Right ventricle myocardium superior (tissue), 1 donor: ENCODE measurements around the gene PDRG1. TPM values are rescaled to one million over a fixed set of nuclear protein-coding genes. Genes with fewer than 3 reads are reported as not detected.
A peak's percentile ranks its signal among the peaks of the same experiment; 100 is the strongest.

Experiments
- ATAC-seq: fragments of 200-7000 bp; cut with Tn5 transposase; one replicate; pipeline ENCODE4 v1.9.1; 2020; ENCODE audit warnings: mild to moderate bottlenecking; ENCODE audit not compliant: poor library complexity
- DNase-seq: peaks from one replicate; pipeline ENCODE4 v3.0.0-alpha.2; 2020
- intact Hi-C: fragments of 100-400 bp; cut with DNase I; formaldehyde crosslinking; loops from one replicate; pipeline ENCODE4 v1.11.2; 2022
- long read RNA-seq: library from polyadenylated mRNA; unstranded; transcript quantifications from one replicate; pipeline ENCODE4 v2.0.0, GENCODE V29; 2021
- total RNA-seq: library from RNA; stranded (reverse); fragmentation: NEBNext Ultra II Directional; extraction: Animal tissue kit (Norgen Biotek cat#: 25700); gene quantifications from one replicate; pipeline ENCODE4 v1.2.1, GENCODE V29; 2021
- donor health status: DM: no; HTN: yes; CAD: no; lungs with severe emphysema.

The PDRG1 gene
- total RNA-seq = 11.1 TPM
- long read RNA-seq, transcript PDRG1-201 (5 exons, 1,998 nt) = major isoform, 21 of 24 reads
- long read RNA-seq, partial matches to known transcripts = 0 of 24 reads
- long read RNA-seq, other reads (novel, unspliced or antisense) = 3 of 24 reads

- intact Hi-C loops = loop anchor here (5.0 kb wide), 2 partner anchors 81 to 99 kb away; no protein-coding TSS in a partner anchor
- DNase-seq (peak; percentile 98), ATAC-seq (peak; percentile 99)
Observed at GRCh38 chr20:31951530-31952453, at the start of gene PDRG1. PDRG1 (minus strand) TSS chr20:31952046; CDS start chr20:31951961, 85 bp downstream.

- intact Hi-C loops = no loop called here
- ATAC-seq (no peak), DNase-seq (no peak)
Observed at GRCh38 chr20:31998246-31998645, 46.4 kb upstream of the PDRG1 start.

- no peak for ATAC-seq
- intact Hi-C loops = no loop called here
- no peak for DNase-seq
Observed at GRCh38 chr20:31996996-31997395, 45.1 kb upstream of the PDRG1 start.

- intact Hi-C loops = no loop called here
- DNase-seq (no peak), ATAC-seq (no peak)
Observed at GRCh38 chr20:31992086-31992485, 40.2 kb upstream of the PDRG1 start.

GRCh38 chr20:31991339-31991705 lies 39.5 kb upstream of the PDRG1 start:
- intact Hi-C loops = no loop called here
- DNase-seq (no peak), ATAC-seq (no peak)

GRCh38 chr20:31990641-31991338 lies 38.9 kb upstream of the PDRG1 start:
- intact Hi-C loops = no loop called here
- no peak for DNase-seq
- ATAC-seq = no peak

GRCh38 chr20:31989030-31989645 lies 37.3 kb upstream of the PDRG1 start:
- no peak for DNase-seq
- intact Hi-C loops = no loop called here
- ATAC-seq = no peak

- DNase-seq (no peak), ATAC-seq (no peak)
- intact Hi-C loops = no loop called here
Observed at GRCh38 chr20:31988430-31989015, 36.7 kb upstream of the PDRG1 start.

- no peak for DNase-seq
- ATAC-seq = no peak
Observed at GRCh38 chr20:31987744-31988143, 35.9 kb upstream of the PDRG1 start.

GRCh38 chr20:31984981-31985471 lies 33.2 kb upstream of the PDRG1 start:
- ATAC-seq (no peak), DNase-seq (no peak)
- intact Hi-C loops = no loop called here

More at GRCh38 chr20:31987744-31988143, 35.9 kb upstream of the PDRG1 start:
- intact Hi-C loops = no loop called here

- intact Hi-C loops = no loop called here
- ATAC-seq (no peak), DNase-seq (no peak)
Observed at GRCh38 chr20:31981784-31982183, 29.9 kb upstream of the PDRG1 start.

GRCh38 chr20:31979713-31980426 lies 28.0 kb upstream of the PDRG1 start:
- DNase-seq = no peak
- intact Hi-C loops = no loop called here

GRCh38 chr20:31977080-31977479 lies 25.2 kb upstream of the PDRG1 start:
- no peak for ATAC-seq
- intact Hi-C loops = no loop called here
- DNase-seq = no peak

More at GRCh38 chr20:31979713-31980426, 28.0 kb upstream of the PDRG1 start:
- ATAC-seq = no peak

GRCh38 chr20:31975874-31976273 lies 24.0 kb upstream of the PDRG1 start:
- ATAC-seq (no peak), DNase-seq (no peak)
- intact Hi-C loops = no loop called here

GRCh38 chr20:31974951-31975487 lies 23.2 kb upstream of the PDRG1 start:
- ATAC-seq (no peak), DNase-seq (peak; percentile 43)
- intact Hi-C loops = no loop called here

GRCh38 chr20:31974296-31974695 lies 22.4 kb upstream of the PDRG1 start:
- ATAC-seq = no peak
- intact Hi-C loops = no loop called here
- DNase-seq = no peak

- ATAC-seq (no peak), DNase-seq (no peak)
- intact Hi-C loops = no loop called here
Observed at GRCh38 chr20:31972471-31973021, 20.7 kb upstream of the PDRG1 start.

GRCh38 chr20:31969991-31970390 lies 18.1 kb upstream of the PDRG1 start:
- ATAC-seq (no peak), DNase-seq (no peak)
- intact Hi-C loops = no loop called here
